OCI-LY3 (cell line): ENCODE measurements around the gene RRM2.

Source experiments
- H2AFZ ChIP-seq: fragments of 200-600, 300-600 bp; shearing (Covaris generic); 2 replicates; pipeline ENCODE4 v1.6.0; 2014; ENCODE audit warnings: antibody characterized with exemption, low read depth, low read length
- H3K27ac ChIP-seq: fragments of 200-600, 300-600 bp; sonication (generic); 2 replicates; pipeline ENCODE4 v1.5.1; 2014; ENCODE audit warnings: mild to moderate bottlenecking, low read length, moderate library complexity, mixed read lengths
- H3K27me3 ChIP-seq: fragments of 200-600, 300-600 bp; sonication (generic); 2 replicates; pipeline ENCODE4 v1.6.1; 2014; ENCODE audit warnings: low read depth, low read length, mixed read lengths
- H3K36me3 ChIP-seq: fragments of 200-600, 300-600 bp; sonication (generic); replicated peaks from 2 replicates; pipeline ENCODE3; 2014; ENCODE audit warnings: low read depth, low read length, mixed read lengths
- H3K4me1 ChIP-seq: fragments of 300-600, 200-600 bp; sonication (generic); 2 replicates; pipeline ENCODE4 v1.6.1; 2014; ENCODE audit warnings: low read length, mixed read lengths
- H3K4me2 ChIP-seq: fragments of 200-600, 300-600 bp; sonication (generic); 2 replicates; pipeline ENCODE4 v1.6.1; 2014; ENCODE audit warnings: low read length, mixed read lengths
- H3K4me3 ChIP-seq: fragments of 300-600, 200-600 bp; sonication (generic); 2 replicates; pipeline ENCODE4 v1.5.1; 2014; ENCODE audit warnings: antibody characterized with exemption, mild to moderate bottlenecking, low read length, moderate library complexity
- H3K79me2 ChIP-seq: fragments of 300-600, 200-600 bp; shearing (Covaris generic); 2 replicates; pipeline ENCODE4 v1.6.1; 2014; ENCODE audit warnings: mild to moderate bottlenecking, low read length, mixed read lengths
- H3K9ac ChIP-seq: fragments of 300-600, 200-600 bp; shearing (Covaris generic); 2 replicates; pipeline ENCODE4 v1.6.0; 2014; ENCODE audit warnings: mild to moderate bottlenecking, low read length, moderate library complexity
- H3K9me3 ChIP-seq: fragments of 200-600, 300-600 bp; shearing (Covaris generic); 2 replicates; pipeline ENCODE4 v1.6.1; 2014; ENCODE audit warnings: low read length, mixed read lengths; ENCODE audit not compliant: insufficient read depth
- H4K20me1 ChIP-seq: fragments of 200-600, 300-600 bp; sonication (generic); 2 replicates; pipeline ENCODE4 v1.6.1; 2016; ENCODE audit warnings: low read length, mixed read lengths; ENCODE audit not compliant: insufficient read depth
- EZH2phosphoT487 ChIP-seq: fragments of 200-600 bp; shearing (Covaris generic); IDR thresholded peaks from 2 replicates; pipeline ENCODE4 v1.6.1; 2018; ENCODE audit warnings: antibody characterized with exemption, mixed run types, low read depth
- TF ChIP-seq, protein P1 (sequence below): fragments of 200-600, 300-600 bp; sonication (generic); IDR thresholded peaks from 2 replicates; pipeline ENCODE4 v1.5.1; 2014; ENCODE audit warnings: antibody characterized with exemption, low read length, low read depth

RRM2 gene

GRCh38 chr2:10173258-10174005 is 50.9 kb downstream of the RRM2 start:
- Histone ChIP-seq H3K36me3 (no peaks in the 10 kb centered on the region), H3K27ac (no peak overlapping the region), H3K4me3 (no peak overlapping the region), H3K27me3 (no peaks in the 10 kb centered on the region), H3K4me2 (no peak overlapping the region), H4K20me1 (no peaks in the 10 kb centered on the region), H3K79me2 (no peaks in the 10 kb centered on the region), H2AFZ (no peak overlapping the region), H3K9ac (no peak overlapping the region), H3K9me3 (no peaks in the 10 kb centered on the region), H3K4me1 (no peaks in the 10 kb centered on the region)
- TF ChIP-seq EZH2phosphoT487, result no peak
- TF ChIP-seq, protein P1, sequence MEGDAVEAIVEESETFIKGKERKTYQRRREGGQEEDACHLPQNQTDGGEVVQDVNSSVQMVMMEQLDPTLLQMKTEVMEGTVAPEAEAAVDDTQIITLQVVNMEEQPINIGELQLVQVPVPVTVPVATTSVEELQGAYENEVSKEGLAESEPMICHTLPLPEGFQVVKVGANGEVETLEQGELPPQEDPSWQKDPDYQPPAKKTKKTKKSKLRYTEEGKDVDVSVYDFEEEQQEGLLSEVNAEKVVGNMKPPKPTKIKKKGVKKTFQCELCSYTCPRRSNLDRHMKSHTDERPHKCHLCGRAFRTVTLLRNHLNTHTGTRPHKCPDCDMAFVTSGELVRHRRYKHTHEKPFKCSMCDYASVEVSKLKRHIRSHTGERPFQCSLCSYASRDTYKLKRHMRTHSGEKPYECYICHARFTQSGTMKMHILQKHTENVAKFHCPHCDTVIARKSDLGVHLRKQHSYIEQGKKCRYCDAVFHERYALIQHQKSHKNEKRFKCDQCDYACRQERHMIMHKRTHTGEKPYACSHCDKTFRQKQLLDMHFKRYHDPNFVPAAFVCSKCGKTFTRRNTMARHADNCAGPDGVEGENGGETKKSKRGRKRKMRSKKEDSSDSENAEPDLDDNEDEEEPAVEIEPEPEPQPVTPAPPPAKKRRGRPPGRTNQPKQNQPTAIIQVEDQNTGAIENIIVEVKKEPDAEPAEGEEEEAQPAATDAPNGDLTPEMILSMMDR, result no peak

DNA sequence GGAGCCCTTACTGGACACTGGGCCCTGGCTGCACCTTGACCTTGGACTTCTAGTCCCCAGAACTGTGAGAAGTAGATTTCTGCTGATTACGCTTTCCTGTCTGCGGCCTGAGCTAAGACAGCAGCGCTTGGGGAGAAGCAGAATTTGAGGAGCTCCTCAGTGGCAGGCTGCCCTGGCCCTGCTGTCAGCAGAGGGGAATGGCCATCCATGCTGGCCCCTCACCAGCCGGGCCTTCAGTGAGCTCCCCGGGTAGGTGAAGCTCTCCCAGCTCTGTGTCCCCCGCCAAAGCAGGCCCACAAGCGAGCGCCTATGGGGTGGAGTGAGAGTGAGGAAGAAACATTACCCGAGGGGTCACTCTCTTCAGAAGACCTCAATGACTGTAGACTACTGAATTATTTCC is 51.6 kb downstream of the RRM2 start:
- H3K9ac ChIP-seq, result no peak overlapping the region
- no peaks in the 10 kb centered on the region for H4K20me1 ChIP-seq
- H2AFZ ChIP-seq, result no peak overlapping the region
- no peak overlapping the region for H3K27ac ChIP-seq
- H3K27me3 ChIP-seq, result no peaks in the 10 kb centered on the region
- no peaks in the 10 kb centered on the region for H3K79me2 ChIP-seq
- no peaks in the 10 kb centered on the region for H3K36me3 ChIP-seq
- no peak overlapping the region for H3K4me3 ChIP-seq
- no peaks in the 10 kb centered on the region for H3K9me3 ChIP-seq
- TF ChIP-seq, protein P1, result no peak
- no peak for TF ChIP-seq EZH2phosphoT487
- H3K4me1 ChIP-seq, result no peaks in the 10 kb centered on the region
- H3K4me2 ChIP-seq, result no peak overlapping the region

DNA sequence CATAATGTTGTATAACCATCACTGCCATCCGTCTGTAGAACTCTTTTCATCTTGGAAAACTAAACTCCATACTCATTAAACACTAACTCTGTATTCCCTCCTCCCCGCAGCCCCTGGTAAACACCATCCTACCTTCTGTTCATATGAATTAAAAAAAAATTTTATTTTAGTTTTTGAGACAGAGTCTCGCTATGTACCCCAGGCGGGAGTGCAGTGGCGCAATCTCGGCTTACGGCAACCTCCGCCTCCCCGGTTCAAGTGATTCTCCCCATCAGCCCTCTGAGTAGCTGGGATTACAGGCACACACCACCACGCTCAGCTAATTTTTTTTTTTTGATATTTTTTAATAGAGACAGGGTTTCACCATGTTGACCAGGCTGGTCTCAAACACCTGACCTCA is 52.9 kb downstream of the RRM2 start:
- Histone ChIP-seq H3K4me3 (no peak overlapping the region), H3K4me1 (no peaks in the 10 kb centered on the region), H2AFZ (no peak overlapping the region), H3K27ac (no peak overlapping the region), H3K36me3 (no peaks in the 10 kb centered on the region), H4K20me1 (no peaks in the 10 kb centered on the region), H3K9me3 (no peaks in the 10 kb centered on the region), H3K27me3 (no peaks in the 10 kb centered on the region), H3K4me2 (no peak overlapping the region), H3K9ac (no peak overlapping the region), H3K79me2 (no peaks in the 10 kb centered on the region)
- TF ChIP-seq EZH2phosphoT487, result no peak
- TF ChIP-seq, protein P1, result no peak

DNA sequence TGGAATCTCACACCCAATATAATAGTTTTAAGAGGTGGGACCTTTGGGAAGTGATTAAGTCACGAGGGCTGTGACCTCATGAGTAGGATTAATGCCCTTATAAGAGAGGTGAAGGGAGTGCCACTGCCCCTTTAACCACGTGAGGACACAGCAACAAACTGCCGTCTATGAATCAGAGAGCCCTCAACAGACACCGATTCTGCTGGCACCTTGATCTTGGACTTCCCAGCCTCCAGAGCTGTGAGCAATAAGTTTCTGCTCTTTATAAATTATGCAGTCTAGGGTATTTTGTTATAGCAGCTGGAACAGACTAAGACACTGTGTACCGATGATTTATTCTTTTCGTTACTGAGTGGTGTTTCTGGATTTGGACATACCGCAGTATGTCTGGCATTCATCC is 56.2 kb downstream of the RRM2 start:
- H2AFZ ChIP-seq, result no peak overlapping the region
- no peak for TF ChIP-seq EZH2phosphoT487
- TF ChIP-seq, protein P1, result no peak
- no peaks in the 10 kb centered on the region for H3K79me2 ChIP-seq
- H3K27ac ChIP-seq, result no peak overlapping the region
- H3K4me3 ChIP-seq, result no peak overlapping the region
- no peak overlapping the region for H3K9ac ChIP-seq
- no peak overlapping the region for H3K4me2 ChIP-seq
- no peaks in the 10 kb centered on the region for H3K9me3 ChIP-seq
- no peaks in the 10 kb centered on the region for H3K4me1 ChIP-seq
- no peaks in the 10 kb centered on the region for H3K27me3 ChIP-seq
- no peaks in the 10 kb centered on the region for H3K36me3 ChIP-seq
- no peaks in the 10 kb centered on the region for H4K20me1 ChIP-seq
